Myocyte (in vitro differentiated cells): Measurements from ENCODE around the gene SSU72. TPM values are rescaled to one million over a fixed set of nuclear protein-coding genes. Genes with fewer than 3 reads are reported as not detected.
"Not testable (repeated sequence)": the region's sequence is repeated elsewhere in the genome, so short reads cannot be mapped to it uniquely, and the experiment has no call there.

Source experiments
- DNase-seq: peaks from one replicate; pipeline ENCODE4 v3.0.0-alpha.2; 2012; ENCODE audit warnings: low read depth
- total RNA-seq: library from RNA; depleted of rRNA; stranded (reverse); fragments of >200 nt; gene quantifications from 2 replicates; pipeline ENCODE4 v1.2.3, GENCODE V29; 2014

Gene SSU72
- total RNA-seq, 1 donor from 2014 or later, result 97.7 TPM

DNA sequence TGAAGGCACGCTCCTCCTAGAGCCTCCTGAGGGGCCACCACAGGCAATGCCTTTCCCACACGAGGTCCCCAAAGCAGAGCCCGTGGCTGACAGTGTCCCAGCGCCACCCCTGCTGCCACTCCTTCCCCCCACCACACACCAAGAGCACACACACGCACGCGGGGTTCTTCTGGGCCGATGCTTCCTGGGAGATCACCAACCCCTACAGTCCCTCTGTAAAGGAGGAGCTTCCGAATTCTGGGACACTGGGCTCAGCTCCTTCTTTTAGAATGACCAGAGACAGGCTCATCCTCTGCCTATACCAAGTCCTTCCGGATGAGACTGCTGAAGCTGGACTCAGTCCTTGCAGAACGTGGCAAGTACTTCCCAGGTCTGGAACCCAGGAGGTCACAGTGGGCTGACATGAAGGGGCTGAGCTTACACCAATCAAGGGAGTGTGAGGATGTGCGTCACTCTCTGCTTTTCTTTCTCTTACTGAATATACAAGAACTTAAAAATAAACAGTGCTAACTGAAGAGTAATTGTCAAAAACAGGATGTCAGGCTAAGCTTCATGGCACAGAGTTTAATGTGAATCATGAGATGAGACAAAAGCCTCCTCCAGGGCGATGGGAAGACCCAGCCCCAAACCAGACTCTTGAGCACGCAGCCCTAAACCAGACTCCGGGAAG is 12.7 kb downstream of the SSU72 start:
- DNase-seq, result no peak

DNA sequence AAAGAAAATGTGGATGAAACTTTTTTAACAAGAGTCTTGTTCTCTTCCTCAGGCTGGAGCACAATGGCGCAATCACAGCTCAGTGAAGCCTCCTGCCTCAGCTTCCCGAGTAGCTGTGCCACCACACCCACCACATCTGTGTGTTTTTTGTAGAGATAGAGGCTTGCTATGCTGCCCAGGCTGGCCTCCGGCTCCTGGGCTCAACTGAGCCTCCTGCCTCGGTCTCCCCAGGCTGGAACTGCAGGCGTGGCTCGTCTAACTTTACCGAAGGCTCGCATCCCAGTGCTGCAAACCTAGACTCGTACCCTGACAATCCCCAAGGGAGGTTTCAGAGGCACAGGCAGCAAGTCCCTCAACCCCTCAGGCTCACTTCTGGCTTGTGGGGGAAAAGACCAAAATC is 14.5 kb downstream of the SSU72 start:
- DNase-seq, result no peak

DNA sequence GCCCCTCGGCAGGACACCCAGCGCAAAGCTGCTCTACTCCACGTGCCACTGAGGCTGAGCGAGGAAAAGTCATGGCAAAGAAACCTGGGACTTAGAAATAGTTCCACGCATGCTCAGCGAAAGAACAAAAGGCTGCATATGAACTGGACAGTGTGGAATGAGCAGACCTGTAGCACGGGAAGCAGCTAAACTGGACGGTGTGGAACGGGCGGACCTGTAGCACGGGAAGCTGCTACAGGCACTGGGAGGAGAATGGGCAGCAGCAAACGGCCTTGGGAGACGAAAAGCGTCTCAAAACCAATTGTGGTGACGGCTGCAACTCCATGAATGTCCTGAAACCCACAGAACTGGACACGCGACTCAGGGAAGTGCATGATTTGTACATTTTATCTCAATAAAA is 15.6 kb downstream of the SSU72 start:
- no peak for DNase-seq

DNA sequence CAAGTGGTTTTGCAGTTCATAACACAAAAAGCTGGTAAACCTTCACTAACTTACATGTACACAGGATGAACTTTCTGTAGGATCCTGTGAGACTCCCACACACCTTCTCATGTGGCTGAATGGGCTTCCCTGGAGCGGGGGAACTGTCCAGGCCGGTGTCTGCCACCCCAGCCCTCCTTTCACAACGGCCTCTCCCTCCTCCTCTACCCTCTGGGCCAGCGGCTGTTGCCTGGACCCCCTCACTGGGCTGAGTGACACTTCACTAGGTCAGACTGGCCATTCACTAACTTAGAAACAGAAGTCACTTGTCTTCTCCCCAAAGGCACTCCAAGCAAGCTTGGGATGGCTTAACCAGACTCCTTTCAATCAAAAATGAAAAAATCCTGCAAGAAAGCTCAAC is 16.1 kb downstream of the SSU72 start:
- no peak for DNase-seq

DNA sequence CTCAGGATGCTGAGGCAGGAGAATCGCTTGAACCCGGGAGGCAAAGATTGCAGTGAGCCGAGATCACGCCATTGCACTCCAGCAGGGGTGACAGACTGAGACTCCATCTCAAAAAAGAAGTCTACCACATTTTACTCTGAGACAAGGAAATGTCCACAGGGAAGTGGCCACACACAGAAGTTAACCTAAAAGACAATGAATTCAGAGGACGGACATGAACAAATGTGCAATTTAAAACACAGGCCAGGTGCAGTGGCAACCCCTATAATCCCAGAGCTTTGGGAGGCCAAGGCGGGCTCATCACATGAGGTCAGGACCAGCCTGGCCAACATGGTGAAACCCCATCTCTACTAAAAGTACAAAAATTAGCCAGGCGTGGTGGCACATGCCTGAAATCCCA is 17.0 kb downstream of the SSU72 start:
- DNase-seq, result not testable (repeated sequence)

DNA sequence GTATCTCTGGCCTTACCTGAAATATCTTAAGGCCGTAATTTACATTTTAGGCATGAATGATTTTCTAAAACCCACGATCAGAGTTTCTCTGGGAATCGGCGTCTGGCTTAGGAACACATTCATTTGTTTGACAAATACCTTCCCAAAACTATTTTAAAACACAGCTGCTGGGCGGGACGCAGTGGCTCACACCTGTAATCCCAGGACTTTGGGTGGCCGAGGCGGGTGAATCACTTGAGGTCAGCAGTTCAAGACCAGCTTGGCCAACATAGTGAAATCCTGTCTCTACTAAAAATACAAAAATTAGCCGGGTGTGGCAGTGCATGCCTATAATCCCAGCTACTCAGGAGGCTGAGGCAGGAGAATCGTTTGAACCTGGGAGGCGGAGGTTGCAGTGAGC is 17.7 kb downstream of the SSU72 start:
- not testable (repeated sequence) for DNase-seq

DNA sequence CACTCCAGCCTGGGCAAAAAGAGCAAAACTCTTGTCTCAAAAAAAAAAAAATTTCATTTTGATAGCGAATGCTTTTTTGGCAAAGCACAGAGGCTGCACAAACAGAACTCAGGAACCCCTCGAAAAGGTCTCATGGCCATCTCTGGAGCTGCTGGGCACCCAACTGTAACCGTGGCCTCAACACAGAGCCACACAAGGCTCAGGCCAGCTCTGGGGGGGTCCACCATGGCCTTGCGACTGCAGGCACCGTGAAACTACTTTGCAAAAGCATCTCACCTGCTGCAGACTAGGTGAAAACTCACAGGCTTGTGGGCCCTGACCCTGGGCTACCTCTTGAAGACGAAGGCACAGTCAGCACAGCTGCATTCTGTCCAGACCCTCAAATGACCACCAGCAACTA is 18.2 kb downstream of the SSU72 start:
- no peak for DNase-seq

DNA sequence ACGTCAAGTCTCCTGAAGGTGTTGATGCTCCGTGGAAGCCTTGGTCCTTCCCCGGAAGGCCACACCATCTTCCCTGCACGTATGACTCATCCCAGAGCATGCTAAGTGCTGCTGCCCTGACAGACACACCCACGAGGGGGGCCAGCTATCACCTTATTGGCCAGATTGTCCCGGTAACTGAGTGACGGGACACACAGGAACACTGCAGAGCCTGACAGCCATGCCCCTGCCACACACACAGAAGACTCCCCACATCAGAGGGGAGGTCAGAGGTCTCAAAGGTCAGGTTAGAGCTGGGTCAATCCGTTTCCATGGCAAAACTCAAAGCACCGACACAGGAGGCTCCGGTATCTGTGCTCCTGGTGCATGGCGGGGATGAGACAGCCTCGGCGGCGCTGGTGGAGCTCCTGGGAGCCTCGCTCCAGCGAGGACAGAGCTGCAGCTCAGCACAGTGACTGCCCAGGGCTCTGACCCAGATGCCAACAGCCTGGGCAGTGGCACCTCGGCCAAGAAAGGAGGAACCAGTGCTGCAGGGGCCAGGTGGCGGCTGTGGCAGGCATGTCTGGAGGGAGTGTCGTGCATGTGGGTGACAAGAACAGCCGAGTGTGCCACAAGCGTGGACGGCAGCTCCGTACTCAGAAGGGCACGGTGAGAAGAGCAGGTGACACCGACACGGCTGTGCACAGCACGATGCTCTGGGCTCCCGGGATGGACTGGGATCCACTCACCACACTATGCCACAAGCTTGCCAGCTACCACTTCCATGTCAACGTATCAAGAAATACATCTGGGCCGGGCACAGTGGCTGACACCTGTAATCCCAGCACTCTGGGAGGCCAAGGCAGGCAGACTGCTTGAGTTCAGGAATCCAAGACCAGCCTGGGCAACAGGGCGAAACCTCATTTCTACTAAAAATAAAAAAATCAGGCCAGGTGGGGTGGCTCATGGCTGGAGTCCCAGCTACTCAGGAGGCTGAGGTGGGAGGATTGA is 19.4 kb downstream of the SSU72 start:
- DNase-seq, result peak; percentile 76

DNA sequence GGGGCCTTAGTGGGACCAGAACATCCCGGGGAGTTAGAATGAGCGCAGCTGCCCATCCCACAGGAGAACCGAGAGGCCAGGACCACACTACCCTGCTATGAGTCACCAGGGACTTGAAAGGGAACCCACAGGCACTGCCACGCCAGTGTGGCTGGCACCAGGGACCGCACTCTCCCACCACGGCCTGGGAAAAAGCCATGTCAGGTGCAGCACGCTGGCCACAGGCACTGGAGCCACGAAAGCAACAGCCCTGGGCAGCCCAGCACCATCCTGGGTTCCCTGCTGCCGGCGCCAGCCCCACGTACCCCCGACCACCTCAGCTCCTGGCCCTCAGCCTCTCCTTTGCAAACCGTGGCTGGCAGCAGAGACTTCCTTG is 20.1 kb downstream of the SSU72 start:
- peak; percentile 97 for DNase-seq

DNA sequence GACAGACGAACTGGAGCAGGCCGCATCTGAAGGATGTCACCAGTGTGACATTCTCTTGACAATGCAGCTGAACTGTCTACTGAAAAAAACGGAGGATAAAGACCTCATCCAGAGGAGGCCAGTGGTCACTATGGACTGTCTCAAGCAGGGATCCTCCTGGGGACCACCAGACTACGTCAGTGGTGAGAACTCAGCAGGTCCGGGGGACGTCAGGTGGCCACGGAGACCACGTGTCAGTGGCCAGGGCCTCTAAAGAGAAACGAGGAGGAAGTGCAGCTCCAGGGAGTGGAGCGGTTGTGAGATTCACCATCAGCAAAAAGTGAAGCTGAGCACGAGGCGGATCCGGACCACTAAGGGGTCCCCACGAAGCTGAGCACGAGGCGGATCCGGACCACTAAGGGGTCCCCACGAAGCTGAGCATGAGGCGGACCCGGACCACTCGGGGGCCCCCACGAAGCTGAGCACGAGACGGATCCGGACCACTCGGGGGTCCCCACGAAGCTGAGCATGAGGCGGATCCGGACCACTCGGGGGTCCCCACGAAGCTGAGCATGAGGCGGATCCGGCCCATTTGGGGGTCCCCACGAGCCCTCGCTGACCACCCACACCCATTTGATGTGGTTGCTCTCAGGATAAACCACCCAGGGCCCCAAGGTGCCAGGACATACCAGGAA is 20.7 kb downstream of the SSU72 start:
- DNase-seq, result no peak

DNA sequence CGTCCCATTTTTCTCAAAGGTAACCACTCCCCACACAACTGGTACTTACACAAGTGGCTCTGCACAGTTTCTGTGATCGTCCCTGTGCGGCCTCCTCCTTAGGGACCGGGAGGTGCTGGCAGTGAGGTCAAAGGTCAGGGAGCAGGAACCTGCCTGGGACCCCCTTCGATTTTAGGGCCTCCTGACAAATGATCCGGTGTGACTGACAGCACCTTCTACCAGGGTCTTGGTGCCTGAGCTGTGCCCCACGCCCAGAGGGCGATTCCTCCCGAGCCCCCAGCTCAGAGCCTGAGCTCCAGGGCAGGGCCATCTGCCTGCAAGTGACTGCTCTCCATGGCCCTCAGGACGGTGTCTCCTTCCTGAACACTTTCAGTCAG is 22.4 kb downstream of the SSU72 start:
- no peak for DNase-seq

DNA sequence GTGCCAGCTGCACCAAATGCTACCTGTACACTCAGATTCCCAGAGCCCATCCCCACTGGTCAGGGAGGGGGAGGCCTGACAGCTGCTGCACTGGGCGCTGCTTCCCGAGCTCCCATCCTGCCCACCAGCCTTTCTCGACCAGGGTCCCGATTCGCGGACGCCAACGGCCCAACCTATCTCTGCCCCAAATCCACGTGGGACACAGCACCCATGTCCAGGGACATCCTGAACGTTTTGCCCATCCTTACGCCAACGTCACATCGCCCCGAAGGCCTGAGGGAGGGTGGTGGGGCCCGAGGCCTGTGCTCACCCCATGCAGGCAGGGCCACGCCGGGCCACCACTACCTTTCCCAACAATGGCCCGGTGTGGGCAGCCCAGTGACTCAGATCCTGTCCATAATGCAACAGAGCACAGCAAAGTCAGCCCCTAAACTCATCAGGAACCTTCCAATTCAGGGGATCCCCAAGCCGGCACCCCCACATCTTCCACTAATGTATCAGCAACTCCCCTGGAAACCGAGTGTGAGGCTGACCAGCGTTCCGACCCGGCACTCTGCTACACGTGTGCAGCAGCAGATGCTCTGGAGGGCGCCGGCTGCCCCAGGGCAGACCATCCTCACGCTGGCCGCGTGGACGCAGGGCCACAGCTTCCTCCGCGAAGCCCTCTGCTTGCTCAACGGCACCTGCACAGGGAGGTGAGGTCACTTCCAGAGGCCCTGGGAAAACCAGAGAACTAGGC is 23.0 kb downstream of the SSU72 start:
- DNase-seq, result no peak

DNA sequence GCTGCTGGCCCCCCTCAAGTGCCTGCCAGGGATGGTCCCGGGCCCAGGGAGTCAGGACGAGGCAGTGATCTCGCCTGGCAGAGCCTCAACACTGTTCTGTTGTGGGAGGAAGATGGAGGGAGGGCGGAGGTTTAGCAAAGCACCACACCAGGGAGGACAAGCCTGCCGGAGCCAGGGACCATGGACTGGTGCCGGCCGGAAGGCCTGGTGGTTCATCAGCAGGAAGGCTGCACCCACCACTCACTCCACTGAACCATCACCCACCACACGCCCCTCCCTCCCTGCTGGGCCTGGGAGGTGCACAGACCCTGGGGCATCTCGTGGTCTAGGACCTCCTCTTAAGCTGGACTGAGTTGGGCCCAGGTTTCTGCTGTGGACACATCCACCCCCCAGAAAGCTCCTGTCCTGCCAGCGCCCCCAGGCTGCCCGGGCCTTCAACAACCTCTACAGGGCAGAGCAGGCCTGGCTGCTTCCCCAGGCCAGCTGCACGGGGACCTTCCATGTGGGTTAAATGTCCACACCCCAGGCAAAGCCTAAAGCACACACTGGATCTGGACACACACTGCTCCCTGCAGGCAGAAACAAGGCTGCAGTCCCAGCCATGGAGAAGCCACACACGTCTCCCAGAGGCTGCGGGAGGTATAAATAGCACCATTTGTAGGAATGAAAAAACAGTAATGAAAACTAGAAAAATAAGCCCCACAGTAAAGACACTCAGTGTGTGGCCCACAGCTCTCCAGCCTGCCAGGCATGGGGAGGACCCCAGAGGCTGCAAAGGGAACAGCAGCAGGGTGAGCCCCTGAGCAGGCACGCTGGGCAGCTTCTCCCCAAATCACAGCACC is 23.9 kb downstream of the SSU72 start:
- DNase-seq, result peak; percentile 74

DNA sequence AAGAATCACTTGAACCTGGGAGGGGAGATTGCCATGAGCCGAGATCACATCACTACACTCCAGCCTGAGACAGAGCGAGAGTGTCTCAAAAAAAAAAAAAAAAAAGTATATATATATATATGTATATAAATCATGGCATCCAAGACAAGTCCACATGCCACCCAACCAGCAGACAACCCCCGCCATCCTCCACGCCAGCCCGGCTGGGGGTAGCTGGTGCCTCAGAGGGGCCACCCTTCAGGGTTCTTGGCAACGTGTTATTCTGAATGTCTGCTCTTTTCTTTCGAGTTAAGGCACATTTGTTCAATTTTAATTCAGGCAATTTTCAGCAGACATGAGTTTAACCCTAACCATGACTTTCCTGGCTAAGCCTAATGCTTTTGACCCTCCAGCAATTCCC is 24.6 kb downstream of the SSU72 start:
- DNase-seq, result no peak

DNA sequence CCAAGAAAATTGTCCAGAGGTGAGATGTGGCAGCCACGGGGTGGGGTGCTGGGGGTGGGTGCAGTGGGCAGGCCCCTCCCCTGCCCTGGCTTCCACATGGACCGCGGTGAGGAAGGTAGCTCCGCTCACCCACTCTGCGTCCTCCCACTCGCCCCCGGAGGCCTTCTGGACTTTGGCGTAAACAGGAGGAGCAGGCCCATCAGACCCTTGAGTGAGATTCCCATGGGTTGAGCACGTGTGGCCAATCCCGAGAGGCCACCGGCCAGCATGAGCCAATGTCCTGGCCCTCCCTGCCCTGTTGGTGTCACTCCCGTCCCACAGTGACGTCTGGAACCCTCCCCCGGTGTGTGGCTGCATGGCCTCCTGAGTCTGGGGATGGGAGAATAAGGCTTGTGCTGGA is 26.1 kb downstream of the SSU72 start:
- no peak for DNase-seq

DNA sequence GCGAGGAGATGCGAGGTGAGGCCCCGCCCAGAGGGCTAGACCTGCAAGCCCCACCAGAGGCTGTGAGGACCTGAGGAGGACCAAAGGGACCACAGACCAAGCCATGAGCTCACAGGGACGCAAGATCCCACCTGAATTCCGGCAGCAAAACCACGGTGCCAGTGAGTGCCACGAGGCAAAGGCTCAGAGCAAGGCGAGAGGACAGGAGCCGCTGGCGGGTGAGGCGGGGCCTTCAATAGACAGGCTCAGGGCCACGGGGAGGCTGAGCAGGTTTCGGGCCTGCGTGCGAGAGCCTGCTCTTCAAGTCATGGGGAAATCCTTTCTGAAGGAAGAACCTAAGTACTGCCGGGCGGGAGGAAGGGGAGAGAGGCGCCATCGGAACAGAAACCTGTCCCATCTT is 27.2 kb downstream of the SSU72 start:
- no peak for DNase-seq

DNA sequence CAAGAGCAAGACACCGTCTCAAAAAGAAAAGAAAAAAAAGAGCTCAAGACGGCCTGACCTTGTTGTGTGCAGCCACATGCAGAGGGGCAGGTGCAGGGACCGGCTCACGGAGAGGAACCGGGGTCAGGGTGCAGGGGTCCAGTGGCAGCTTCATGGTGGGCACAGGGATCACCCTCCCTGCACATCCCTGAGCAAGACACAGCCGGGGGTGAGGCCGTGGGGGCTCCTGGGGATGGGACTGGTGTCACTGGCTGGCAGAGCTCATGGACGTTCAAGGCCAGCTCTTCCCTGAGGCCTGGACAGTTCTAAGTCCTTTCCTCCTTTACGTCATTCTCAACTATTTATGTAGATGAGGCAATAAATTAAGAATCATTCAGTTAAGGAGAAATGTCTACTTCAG is 27.7 kb downstream of the SSU72 start:
- no peak for DNase-seq

DNA sequence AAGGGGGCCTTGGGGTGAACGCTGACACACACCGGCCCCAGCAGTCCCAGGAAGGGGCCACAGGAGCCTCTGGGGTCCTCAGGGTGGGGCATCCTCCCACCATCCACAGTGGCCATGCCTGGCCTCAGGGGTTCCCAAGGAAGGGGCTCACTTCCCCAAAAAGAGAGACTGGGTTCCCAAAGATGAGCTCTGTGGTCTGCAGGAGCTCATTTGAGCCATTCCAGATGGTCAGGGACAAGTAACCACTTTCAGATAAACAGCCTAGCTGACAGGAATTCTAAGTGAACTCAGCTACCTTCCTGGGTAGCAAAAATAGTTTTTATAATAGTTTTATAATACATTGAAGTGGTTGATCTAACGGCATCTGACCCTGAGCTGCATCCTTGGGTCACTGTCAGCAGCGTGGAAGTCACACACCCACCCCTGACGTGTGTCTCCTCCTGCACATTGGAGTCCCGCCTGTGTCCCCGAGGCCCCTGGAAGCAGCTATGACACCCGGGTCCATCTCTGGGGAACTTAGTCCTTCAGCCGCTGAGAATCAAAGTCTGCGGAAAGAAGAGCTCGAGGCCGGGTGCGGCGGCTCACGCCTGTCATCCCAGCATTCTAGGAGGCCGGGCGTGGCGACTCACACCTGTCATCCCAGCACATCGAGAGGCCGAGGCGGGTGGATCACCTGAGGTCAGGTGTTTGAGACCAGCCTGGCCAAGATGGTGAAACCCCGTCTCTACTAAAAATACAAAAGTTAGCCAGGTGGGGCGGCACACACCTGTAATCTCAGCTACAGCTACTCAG is 28.5 kb downstream of the SSU72 start:
- no peak for DNase-seq

DNA sequence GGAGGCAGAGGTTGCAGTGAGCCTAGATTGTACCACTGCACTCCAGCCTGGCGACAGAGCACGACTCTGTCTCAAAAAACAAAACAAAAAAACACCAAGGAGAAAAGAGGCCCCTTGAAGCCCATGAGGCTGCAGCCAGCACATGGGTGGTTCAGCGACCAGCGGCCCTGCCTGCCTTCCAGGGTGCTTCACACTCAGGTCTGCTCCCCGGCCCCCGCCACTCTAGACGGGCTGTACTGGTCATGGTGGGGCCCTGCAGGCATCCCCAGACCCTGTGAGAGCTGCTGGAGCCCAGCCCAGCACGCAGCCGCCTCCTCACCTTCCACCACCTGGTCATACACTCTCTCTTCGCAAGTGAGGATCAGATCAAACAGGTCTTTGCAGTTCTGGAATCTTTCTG is 30.1 kb downstream of the SSU72 start:
- DNase-seq, result no peak

DNA sequence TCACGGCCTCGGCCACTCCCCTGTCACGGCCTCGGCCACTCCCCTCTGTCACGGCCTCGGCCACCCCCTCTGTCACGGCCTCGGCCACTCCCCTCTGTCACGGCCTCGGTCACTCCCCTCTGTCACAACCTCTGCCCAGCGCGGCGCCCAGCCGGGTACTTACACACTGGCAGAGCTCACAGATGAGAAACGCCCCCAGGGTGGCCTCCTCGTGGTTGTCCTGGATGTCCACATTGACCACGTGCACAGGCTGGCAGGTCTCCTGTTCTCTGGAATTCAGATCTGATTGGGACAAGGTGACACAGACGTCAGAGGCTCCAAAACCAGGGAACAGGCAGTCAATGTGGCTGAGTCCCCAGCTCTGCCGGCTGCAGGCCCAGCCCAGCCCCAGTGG is 31.0 kb downstream of the SSU72 start:
- DNase-seq, result no peak
